Loucy (cell line): ENCODE data around the gene PASK.

Experiments used
- H2AFZ ChIP-seq: fragments of 200-600 bp; sonication (generic); 2 replicates; pipeline ENCODE4 v1.6.0; 2016; ENCODE audit warnings: antibody characterized with exemption, mild to moderate bottlenecking, low read length, moderate library complexity
- H3F3A ChIP-seq: fragments of 200-600 bp; 2 replicates; pipeline ENCODE4 v1.6.0; 2016; ENCODE audit warnings: antibody characterized with exemption, low read depth, mild to moderate bottlenecking
- H3K27me3 ChIP-seq: fragments of 200-600 bp; sonication (generic); 2 replicates; pipeline ENCODE4 v1.6.1; 2014; ENCODE audit warnings: low read length, mild to moderate bottlenecking; ENCODE audit not compliant: insufficient read depth, poor library complexity, severe bottlenecking
- H3K36me3 ChIP-seq: fragments of 200-600 bp; sonication (generic); 2 replicates; pipeline ENCODE4 v1.6.1; 2016; ENCODE audit warnings: low read length; ENCODE audit not compliant: insufficient read depth
- H3K4me1 ChIP-seq: fragments of 200-600 bp; sonication (generic); 2 replicates; pipeline ENCODE4 v1.5.1; 2014; ENCODE audit warnings: low read length, mild to moderate bottlenecking; ENCODE audit not compliant: insufficient read depth, poor library complexity, severe bottlenecking
- H3K4me2 ChIP-seq: fragments of 200-600 bp; sonication (generic); 2 replicates; pipeline ENCODE4 v1.6.0; 2014; ENCODE audit warnings: antibody characterized with exemption, low read length, low read depth, mild to moderate bottlenecking; ENCODE audit not compliant: poor library complexity, severe bottlenecking
- H3K4me3 ChIP-seq: fragments of 200-600 bp; sonication (generic); 2 replicates; pipeline ENCODE4 v1.5.1; 2014; ENCODE audit warnings: low read length, mild to moderate bottlenecking, mixed read lengths; ENCODE audit not compliant: poor library complexity, severe bottlenecking
- H3K79me2 ChIP-seq: fragments of 200-600 bp; sonication (generic); 2 replicates; pipeline ENCODE4 v1.6.1; 2014; ENCODE audit warnings: low read length; ENCODE audit not compliant: insufficient read depth
- H3K9ac ChIP-seq: fragments of 200-600 bp; sonication (generic); 2 replicates; pipeline ENCODE4 v1.6.0; 2014; ENCODE audit warnings: mild to moderate bottlenecking, low read depth, low read length, moderate library complexity; ENCODE audit not compliant: poor library complexity, severe bottlenecking
- H3K9me2 ChIP-seq: fragments of 200-600 bp; sonication (generic); replicated peaks from 2 replicates; pipeline ENCODE4 v1.6.1; 2016; ENCODE audit warnings: low read depth, low read length, mixed read lengths
- H3K9me3 ChIP-seq: fragments of 200-600 bp; sonication (generic); 2 replicates; pipeline ENCODE4 v1.6.1; 2014; ENCODE audit warnings: mild to moderate bottlenecking, antibody characterized with exemption, low read length, low read depth; ENCODE audit not compliant: insufficient read depth
- H4K20me1 ChIP-seq: fragments of 200-600 bp; sonication (generic); 2 replicates; pipeline ENCODE4 v1.6.0; 2014; ENCODE audit warnings: antibody characterized with exemption, low read length, mild to moderate bottlenecking; ENCODE audit not compliant: insufficient read depth, poor library complexity, severe bottlenecking
- CTCF ChIP-seq: fragments of 200-600 bp; sonication (generic); conservative IDR thresholded peaks from 2 replicates; pipeline ENCODE4 v1.5.1; 2014; ENCODE audit warnings: mild to moderate bottlenecking, antibody characterized with exemption, low read length
- EZH2phosphoT487 ChIP-seq: fragments of 200-600 bp; IDR thresholded peaks from 2 replicates; pipeline ENCODE4 v1.6.1; 2018; ENCODE audit warnings: antibody characterized with exemption, mild to moderate bottlenecking, moderate library complexity, borderline replicate concordance

Gene PASK

GRCh38 chr2:241123816-241124536 lies 25.3 kb downstream of the PASK start:
- Histone ChIP-seq H3K9me3 (no peaks in the 10 kb centered on the region), H4K20me1 (no peaks in the 10 kb centered on the region), H3K36me3 (peaks cover 22% of the 10 kb centered on the region; the same call in 1 of the 2 replicates), H3K4me3 (no peak overlapping the region), H3K4me2 (no peak overlapping the region), H3K9me2 (no peaks in the 10 kb centered on the region), H3K27me3 (no peaks in the 10 kb centered on the region), H3F3A (no peaks in the 10 kb centered on the region), H3K9ac (no peak overlapping the region), H3K4me1 (no peaks in the 10 kb centered on the region), H3K79me2 (no peaks in the 10 kb centered on the region), H2AFZ (no peak overlapping the region)
- TF ChIP-seq EZH2phosphoT487 (no peak), CTCF (no peak)

DNA sequence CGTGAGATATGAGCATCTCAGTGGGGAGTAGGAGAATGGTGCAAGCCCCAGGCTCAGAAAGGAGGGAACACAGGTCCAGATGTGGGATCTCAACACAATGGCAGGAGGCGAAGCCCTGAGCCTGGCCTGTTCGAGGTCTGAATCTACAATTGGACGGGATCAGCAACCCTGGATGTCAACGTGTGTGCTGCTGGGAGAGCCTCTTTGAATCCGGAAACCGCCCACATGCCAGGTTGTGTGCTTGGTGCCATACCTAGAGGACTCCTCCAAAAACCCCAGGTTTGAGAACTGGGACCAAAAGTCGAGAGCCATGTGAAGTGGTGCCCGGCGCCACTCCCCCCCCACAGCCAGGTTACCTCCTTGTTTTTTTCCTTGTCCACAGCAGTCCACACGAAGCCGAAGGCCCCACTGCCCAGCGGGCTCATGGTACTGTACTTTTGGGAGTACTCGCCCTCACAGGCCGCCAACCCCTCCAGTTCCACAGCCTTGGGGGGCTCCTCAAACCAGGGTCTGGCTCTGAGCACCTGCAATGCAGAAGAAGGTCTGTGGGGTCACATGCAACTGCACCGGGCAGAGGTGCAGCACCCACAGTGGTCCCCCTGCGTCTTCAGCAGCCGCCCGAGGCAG lies 26.8 kb downstream of the PASK start:
- TF ChIP-seq CTCF (no peak), EZH2phosphoT487 (no peak)
- peaks cover 22% of the 10 kb centered on the region; the same call in 1 of the 2 replicates for H3K36me3 ChIP-seq

GRCh38 chr2:241121008-241121407 lies 28.3 kb downstream of the PASK start:
- TF ChIP-seq CTCF (no peak), EZH2phosphoT487 (no peak)
- H4K20me1 ChIP-seq: no peaks in the 10 kb centered on the region
- H3K36me3 ChIP-seq: peaks cover 20% of the 10 kb centered on the region; the same call in 1 of the 2 replicates
- no peaks in the 10 kb centered on the region for H3K27me3 ChIP-seq
- H3K4me1 ChIP-seq: no peaks in the 10 kb centered on the region
- no peak overlapping the region for H3K4me2 ChIP-seq
- no peaks in the 10 kb centered on the region for H3K9me3 ChIP-seq
- no peak overlapping the region for H2AFZ ChIP-seq
- H3F3A ChIP-seq: no peaks in the 10 kb centered on the region
- no peaks in the 10 kb centered on the region for H3K79me2 ChIP-seq
- H3K9ac ChIP-seq: no peak overlapping the region
- H3K9me2 ChIP-seq: no peaks in the 10 kb centered on the region
- H3K4me3 ChIP-seq: no peak overlapping the region

More for the DNA sequence above, 26.8 kb downstream of the PASK start:
- Histone ChIP-seq H3K79me2 (no peaks in the 10 kb centered on the region), H3K4me3 (no peak overlapping the region), H3K9me3 (no peaks in the 10 kb centered on the region), H3K4me1 (no peaks in the 10 kb centered on the region), H3K9me2 (no peaks in the 10 kb centered on the region), H3K9ac (no peak overlapping the region), H3K27me3 (no peaks in the 10 kb centered on the region), H3F3A (no peaks in the 10 kb centered on the region), H3K4me2 (no peak overlapping the region), H4K20me1 (no peaks in the 10 kb centered on the region), H2AFZ (no peak overlapping the region)
